ENCODE data around the gene RBM19.

RBM19 gene

GRCh38 chr12:113800201-113800600 is 165.9 kb downstream of the RBM19 start:
- Histone ChIP-seq H3K4me1 (ENCODE audit: insufficient read depth, low read length, severe bottlenecking) (peaks cover 7% of the 10 kb centered on the region), H3F3A (ENCODE audit: insufficient read depth, low read length) (no peaks in the 10 kb centered on the region), H3K36me3 (ENCODE audit: insufficient read depth, low read length) (no peaks in the 10 kb centered on the region), H3K9me2 (ENCODE audit: low read depth, low read length) (no peaks in the 10 kb centered on the region), H3K27ac (ENCODE audit: low read depth, low read length, poor library complexity, severe bottlenecking) (no peak overlapping the region), H3K4me2 (ENCODE audit: low read length) (no peak overlapping the region), H4K20me1 (ENCODE audit: insufficient read depth, low read length) (no peaks in the 10 kb centered on the region), H2AFZ (ENCODE audit: low read length) (no peak overlapping the region), H3K9me3 (ENCODE audit: low read length) (no peaks in the 10 kb centered on the region), H3K4me3 (ENCODE audit: low read depth, low read length, poor library complexity, severe bottlenecking) (no peak overlapping the region), H3K27me3 (ENCODE audit: insufficient read depth, low read length) (no peaks in the 10 kb centered on the region; the same call in 1 of the 2 replicates), H3K9ac (ENCODE audit: low read length) (no peak overlapping the region), H3K79me2 (ENCODE audit: insufficient read depth, low read length) (no peaks in the 10 kb centered on the region)
- TF ChIP-seq CTCF (IDR thresholded peaks at IDR 0.05; ENCODE audit: low read length) = no peak
- no peak for TF ChIP-seq EZH2 (IDR thresholded peaks at IDR 0.05; ENCODE audit: borderline replicate concordance, low read length)

GRCh38 chr12:113798552-113798951 is 167.6 kb downstream of the RBM19 start:
- H3K9me3 ChIP-seq (ENCODE audit: low read length) = no peaks in the 10 kb centered on the region
- H3K4me1 ChIP-seq (ENCODE audit: insufficient read depth, low read length, severe bottlenecking) = peaks cover 7% of the 10 kb centered on the region
- no peaks in the 10 kb centered on the region for H3K36me3 ChIP-seq (ENCODE audit: insufficient read depth, low read length)
- H2AFZ ChIP-seq (ENCODE audit: low read length) = no peak overlapping the region
- H3K4me3 ChIP-seq (ENCODE audit: low read depth, low read length, poor library complexity, severe bottlenecking) = no peak overlapping the region
- H3K27ac ChIP-seq (ENCODE audit: low read depth, low read length, poor library complexity, severe bottlenecking) = no peak overlapping the region
- H3K9me2 ChIP-seq (ENCODE audit: low read depth, low read length) = no peaks in the 10 kb centered on the region
- TF ChIP-seq EZH2 (IDR thresholded peaks at IDR 0.05; ENCODE audit: borderline replicate concordance, low read length) (no peak), CTCF (IDR thresholded peaks at IDR 0.05; ENCODE audit: low read length) (no peak)
- H3K4me2 ChIP-seq (ENCODE audit: low read length) = no peak overlapping the region
- H3K79me2 ChIP-seq (ENCODE audit: insufficient read depth, low read length) = no peaks in the 10 kb centered on the region
- no peak overlapping the region for H3K9ac ChIP-seq (ENCODE audit: low read length)
- no peaks in the 10 kb centered on the region for H4K20me1 ChIP-seq (ENCODE audit: insufficient read depth, low read length)
- no peaks in the 10 kb centered on the region for H3F3A ChIP-seq (ENCODE audit: insufficient read depth, low read length)
- H3K27me3 ChIP-seq (ENCODE audit: insufficient read depth, low read length) = no peaks in the 10 kb centered on the region; the same call in 1 of the 2 replicates

- Histone ChIP-seq H3K9me3 (ENCODE audit: low read length) (no peaks in the 10 kb centered on the region), H3K4me1 (ENCODE audit: insufficient read depth, low read length, severe bottlenecking) (peaks cover 7% of the 10 kb centered on the region), H3K9me2 (ENCODE audit: low read depth, low read length) (no peaks in the 10 kb centered on the region), H3K36me3 (ENCODE audit: insufficient read depth, low read length) (no peaks in the 10 kb centered on the region), H3K79me2 (ENCODE audit: insufficient read depth, low read length) (no peaks in the 10 kb centered on the region), H2AFZ (ENCODE audit: low read length) (no peak overlapping the region), H3K4me2 (ENCODE audit: low read length) (no peak overlapping the region), H3F3A (ENCODE audit: insufficient read depth, low read length) (no peaks in the 10 kb centered on the region), H3K4me3 (ENCODE audit: low read depth, low read length, poor library complexity, severe bottlenecking) (no peak overlapping the region), H3K9ac (ENCODE audit: low read length) (no peak overlapping the region), H3K27me3 (ENCODE audit: insufficient read depth, low read length) (no peaks in the 10 kb centered on the region), H4K20me1 (ENCODE audit: insufficient read depth, low read length) (no peaks in the 10 kb centered on the region), H3K27ac (ENCODE audit: low read depth, low read length, poor library complexity, severe bottlenecking) (no peak overlapping the region)
- TF ChIP-seq EZH2 (IDR thresholded peaks at IDR 0.05; ENCODE audit: borderline replicate concordance, low read length) (no peak), CTCF (IDR thresholded peaks at IDR 0.05; ENCODE audit: low read length) (no peak)
These were observed 168.6 kb downstream of the RBM19 start for GRCh38 chr12:113797535-113797868.
